ENCODE data around the gene IKZF2.

GRCh38 chr2:213162516-213163118, 11.2 kb upstream of the IKZF2 start:
- TF ChIP-seq REST (IDR thresholded peaks at IDR 0.05; ENCODE audit: low read depth, low read length): no peak
- no peak for TF ChIP-seq NR2F1 (conservative IDR thresholded peaks at IDR 0.05)
- no peak for TF ChIP-seq EZH2 (IDR thresholded peaks at IDR 0.05; ENCODE audit: borderline replicate concordance, control insufficient read depth, low read depth, low read length)
- no peak for TF ChIP-seq CBFB (IDR thresholded peaks at IDR 0.05; ENCODE audit: low read depth)

Data from GM12878 (cell line).